ENCODE results near the gene SFI1.

SFI1 gene

DNA sequence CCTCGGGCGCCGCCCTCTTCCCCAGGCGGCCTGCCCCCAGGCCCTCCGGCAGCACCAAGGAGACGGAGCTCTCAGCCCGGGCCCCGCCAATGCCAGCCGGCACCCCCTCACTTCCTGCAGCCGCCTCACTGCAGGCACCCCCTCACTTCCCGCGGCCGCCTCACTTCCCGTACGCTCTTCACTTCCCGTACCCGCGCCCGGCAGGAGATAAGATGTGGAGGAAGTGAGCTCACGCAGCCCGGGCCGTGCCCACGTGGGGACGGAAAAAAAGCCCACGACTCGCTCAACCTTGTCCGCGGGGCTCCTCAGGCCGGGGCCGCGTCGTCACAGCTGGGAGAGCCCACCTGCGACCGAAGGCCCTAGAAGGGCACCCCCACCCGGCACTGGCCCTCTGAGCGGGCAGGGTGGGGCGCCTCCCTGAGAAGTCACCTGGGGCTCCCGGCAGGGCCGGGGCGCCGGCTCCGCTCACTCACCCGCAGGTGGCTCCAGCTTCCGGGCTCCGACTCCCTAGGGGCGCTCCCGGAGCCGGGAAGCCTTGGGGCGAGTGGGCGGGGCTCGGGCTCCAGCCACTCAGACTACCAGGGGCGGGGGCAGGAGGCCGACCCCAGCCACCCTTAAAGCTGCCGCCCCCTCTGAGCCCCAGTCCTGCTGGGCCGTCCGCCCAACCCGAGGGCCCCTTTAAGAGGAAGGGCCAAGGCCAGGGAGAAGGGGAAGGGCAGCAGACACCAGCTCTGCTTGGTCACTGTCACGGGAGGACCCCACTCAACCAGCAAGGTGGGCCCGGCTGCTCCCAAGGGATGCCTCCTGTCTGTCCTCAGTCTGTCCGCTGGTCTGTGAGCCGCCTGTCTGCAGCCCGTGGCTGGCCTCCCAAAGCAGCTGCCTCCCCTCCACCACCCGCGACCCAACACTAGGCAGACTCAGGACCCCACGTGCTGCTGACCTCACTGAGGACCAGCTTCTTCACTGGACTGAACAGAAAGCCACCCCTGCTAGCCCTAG, 134.3 kb downstream of the SFI1 start:
- H3K4me3 ChIP-seq (ENCODE audit: low read depth, low read length): peak overlapping the region; percentile 72

DNA sequence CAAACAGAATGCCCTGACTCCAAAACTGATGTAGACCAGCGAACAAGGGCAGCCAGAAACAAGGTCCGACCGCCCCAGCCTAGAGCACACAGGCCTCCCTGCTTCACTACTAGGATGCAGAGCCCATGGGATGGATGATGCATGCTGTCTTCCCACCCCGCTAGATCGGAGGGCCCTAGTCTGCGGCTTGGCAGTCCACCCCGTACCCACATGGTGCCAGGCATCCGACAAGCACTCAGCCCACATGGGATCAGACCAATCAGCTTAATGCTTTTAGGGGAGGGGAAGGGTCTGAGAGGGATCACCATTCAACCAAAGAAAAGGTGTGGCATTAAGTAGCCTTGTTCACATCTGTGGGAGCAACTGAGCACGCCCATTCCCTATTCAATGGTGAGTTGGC, 135.1 kb downstream of the SFI1 start:
- peak overlapping the region; percentile 72 for H3K4me3 ChIP-seq (ENCODE audit: low read depth, low read length)

DNA sequence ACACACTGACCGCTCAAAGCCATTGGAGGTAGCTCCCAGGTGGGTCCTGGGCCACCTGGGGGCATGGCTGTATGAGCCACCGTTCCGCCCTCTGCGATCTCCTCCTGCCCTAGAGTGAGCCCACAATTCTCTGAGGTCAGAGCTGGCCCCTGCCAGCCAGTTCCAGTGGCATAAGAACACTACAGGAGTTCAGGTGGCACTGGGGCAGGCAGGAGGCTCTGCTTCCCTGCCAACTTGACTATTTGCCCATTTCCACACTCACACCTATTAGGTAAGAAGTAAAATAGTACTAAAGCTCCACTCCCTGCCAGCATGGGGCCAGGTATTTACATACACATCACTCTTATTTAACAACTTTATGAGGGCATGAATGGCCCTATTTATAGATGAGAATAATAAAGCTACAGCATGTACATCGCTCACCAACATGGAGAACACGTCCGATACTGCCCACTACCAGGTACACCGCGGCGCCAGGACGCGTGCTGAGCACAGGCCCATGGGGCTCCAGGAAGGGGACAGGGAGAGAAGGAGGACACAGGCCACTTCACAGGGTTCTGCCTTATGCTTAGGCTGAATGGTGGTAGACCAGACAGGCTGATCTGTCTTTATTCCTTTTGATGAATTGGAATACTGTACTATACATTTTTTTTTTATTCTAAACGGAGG, 139.4 kb downstream of the SFI1 start:
- H3K4me3 ChIP-seq (ENCODE audit: low read depth, low read length): no peak overlapping the region

DNA sequence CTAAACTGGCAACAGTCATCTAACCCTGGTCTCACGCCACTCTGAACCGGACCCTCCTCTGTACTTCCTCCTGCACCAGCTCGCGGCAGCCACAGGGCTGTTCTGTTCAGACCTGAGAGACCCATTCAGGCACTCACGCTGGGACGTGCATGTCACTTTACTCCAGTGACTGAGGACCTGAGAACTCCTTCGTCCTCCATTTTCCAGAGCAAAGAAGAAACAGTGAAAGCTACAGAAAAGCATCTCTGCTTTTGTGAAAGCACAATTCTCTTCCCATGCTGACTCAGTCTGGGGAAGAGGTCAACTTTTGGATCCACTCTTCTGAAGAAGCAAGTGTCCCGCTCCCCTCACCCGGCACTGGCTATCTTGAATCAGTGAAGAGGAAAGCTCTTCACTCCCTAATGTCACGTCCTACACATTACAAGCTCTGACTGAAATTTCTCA, 141.1 kb downstream of the SFI1 start:
- no peak overlapping the region for H3K4me3 ChIP-seq (ENCODE audit: low read depth, low read length)

DNA sequence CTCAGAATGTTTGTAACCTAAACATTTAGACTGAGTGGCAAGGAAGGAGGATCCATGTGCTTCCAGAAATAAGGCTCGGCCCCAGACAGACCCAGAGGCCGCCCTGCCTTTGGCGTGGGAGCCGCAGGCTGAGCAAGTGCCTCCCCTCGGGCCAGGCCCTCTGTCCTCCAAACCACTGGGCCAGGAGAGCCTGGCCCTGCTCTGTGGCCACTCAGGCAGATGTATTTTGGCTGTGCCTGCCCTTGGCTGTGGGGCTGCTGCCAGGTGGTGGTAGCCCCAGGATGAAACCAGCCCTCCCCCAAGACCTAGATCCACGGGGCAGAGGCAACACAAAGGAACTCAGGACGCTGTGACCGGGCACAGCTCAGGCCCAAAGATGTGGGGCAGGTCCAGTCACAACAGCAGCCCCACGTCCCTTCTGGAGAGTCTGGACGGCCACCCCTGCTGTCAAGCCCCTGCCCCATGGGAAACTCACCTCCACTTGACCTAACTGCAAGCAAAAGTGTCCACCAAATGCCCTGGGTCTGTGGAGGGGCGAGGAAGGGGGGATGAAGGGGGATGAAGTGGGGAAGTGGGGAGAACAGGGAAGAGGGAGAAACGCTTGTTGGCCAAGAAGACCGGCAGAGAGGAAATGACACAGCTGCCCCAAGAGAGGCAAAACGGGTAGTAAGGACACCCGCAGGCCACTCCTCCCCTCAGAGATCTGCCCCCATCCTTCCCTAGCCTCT, 141.7 kb downstream of the SFI1 start:
- no peak overlapping the region for H3K4me3 ChIP-seq (ENCODE audit: low read depth, low read length)

DNA sequence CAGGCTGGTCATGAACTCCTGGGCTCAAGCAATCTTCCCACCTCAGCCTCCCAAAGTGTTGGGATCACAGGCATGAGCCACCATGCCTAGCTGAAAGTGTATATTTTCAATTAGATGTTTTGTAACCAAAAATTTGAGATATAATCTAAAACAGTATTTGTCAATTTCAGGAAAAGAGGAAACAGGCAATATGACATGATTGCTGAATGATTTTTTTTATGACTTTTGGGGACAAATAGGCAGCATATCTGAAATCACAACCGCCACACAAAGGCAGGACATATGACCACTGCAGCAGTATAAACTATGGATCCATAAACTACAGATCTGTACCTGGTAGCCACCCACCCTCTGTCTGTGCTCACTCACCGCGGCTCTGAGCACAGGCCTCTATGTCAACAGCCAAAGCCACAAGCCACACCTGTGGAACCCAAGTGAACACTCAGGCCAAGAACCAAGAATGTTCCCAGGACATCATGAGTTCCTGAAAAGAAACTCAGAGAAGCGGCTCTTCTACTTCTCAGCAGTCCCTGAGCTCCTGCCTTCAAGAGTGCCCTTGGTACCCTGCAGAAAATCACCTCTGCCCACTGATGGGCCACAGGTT, 143.2 kb downstream of the SFI1 start:
- H3K4me3 ChIP-seq (ENCODE audit: low read depth, low read length): no peak overlapping the region

DNA sequence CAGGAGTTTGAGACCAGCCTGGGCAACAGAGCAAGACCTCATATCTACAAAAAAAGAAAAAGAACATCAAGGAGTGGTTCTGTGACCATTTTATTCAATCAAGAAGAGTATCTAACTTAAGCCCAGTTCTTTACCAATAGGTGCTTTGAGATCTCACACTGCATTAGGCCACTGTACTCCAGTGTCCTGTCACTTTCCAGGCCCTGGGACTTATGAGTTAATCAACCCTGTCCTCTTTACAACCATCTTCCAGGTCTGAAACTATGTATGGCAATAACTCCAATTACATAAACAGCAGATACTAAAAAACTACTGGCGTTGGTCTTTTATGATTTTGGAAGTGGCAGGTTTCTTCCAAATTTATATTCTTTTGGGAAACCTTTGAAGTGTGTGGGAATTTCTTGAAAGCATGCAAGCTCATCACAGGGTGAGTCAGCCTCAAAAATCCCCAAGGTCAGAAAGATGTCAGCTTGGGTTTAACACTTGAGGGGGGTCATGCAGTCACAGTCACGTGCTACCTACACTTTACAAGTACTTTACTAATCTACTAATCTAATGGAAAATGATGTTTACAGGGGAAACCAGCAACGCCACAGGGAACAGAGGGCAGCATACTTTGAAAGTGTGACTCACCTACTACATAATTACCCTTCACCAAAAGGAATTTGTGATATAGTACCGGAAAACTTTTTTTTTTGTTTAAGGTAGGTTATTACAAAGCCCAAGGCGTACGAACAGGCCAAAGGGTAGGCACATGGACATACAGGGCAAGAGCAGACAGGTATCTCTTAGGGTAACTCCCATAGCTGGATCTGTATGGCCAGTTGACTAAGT, 150.1 kb downstream of the SFI1 start:
- H3K4me3 ChIP-seq (ENCODE audit: low read depth, low read length): no peak overlapping the region

DNA sequence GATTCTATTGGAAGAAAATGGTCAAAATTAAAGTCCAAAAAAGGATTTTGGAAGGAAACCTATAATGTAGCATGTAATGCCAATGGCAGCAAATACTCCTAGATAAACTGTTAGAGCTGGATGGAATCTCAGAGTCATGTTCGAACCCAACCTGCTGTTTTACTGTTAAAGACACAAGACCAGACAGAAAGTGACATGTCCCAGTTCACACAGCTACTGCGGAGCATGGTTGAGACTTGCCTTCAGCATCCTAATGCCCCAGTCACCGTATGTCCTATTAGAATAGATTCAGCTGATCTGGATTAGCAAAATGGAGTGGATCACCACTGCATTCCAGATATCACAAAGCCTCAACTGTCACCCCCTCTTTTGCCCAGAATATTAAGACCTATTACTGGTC, 150.7 kb downstream of the SFI1 start:
- no peak overlapping the region for H3K4me3 ChIP-seq (ENCODE audit: low read depth, low read length)

DNA sequence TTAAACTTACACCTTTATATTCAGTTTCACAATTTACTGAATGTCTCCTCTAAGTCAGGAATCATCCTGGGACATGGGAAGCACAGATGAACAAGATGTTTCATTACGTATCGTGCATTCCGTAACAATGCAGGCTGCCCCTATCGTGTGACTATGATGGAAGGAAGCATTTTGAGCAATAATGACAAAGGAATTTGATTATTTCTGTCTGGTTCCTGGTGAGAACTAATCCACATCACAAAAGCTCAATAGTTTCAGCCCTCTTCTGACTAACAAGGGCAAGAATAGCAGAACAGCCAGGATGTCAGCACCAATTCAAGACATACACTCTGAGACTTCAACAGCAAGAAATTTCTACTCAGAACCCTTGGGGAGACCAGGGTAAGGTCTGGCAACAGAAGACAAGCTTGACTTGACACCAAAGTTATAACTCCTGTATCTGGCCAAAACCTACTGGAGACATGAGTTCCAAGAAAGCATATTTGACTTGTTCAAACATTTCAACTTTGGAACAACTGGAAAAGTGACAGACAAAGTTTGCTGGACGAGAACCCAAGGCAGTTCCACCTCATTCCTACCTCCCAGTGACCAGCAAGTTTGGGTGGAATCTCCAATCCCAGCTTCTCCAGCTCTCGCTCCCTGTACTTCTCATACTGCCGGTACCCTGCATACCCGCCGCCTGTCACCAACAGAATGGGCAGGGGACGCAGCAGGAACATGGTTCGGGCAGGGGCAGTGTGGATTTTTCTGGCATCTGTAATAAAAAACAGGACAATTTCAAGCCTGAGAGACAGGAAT, 151.4 kb downstream of the SFI1 start:
- no peak overlapping the region for H3K4me3 ChIP-seq (ENCODE audit: low read depth, low read length)

DNA sequence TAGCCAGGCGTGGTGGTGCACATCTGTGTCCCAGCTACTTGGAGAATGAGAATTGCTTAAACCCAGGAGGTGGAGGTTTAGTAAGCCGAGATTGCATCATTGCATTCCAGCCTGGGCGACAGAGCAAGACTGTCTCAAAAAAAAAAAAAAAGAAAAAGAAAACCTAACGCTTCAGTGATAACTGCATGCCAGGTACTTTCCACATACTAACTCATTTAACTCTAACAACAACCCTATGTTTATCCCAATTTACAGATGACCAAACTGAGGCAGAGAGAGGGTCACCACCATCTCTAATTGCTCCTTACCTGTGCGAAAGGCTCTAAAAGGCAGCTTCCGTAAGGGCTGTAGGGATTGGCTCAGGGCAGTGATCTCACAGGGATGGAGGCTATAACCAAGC, 154.1 kb downstream of the SFI1 start:
- H3K4me3 ChIP-seq (ENCODE audit: low read depth, low read length): no peak overlapping the region

DNA sequence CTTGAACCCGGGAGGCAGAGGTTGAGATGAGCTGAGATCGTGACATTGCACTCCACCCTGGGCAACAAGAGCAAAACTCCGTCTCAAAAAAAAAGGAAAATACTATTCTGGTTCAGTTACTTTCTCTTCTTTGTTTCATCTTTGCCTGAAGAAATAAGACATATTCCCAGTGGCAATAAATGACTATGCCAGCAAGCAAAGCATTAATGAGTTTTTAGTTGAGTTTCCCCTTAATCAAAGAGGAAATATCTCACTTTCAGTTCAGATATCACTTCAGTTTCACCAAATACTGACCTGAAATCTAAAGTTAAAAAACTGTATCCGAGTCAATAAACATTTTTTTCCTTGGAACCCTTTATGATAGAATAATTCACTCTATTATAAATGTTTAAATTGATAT, 155.3 kb downstream of the SFI1 start:
- no peak overlapping the region for H3K4me3 ChIP-seq (ENCODE audit: low read depth, low read length)

DNA sequence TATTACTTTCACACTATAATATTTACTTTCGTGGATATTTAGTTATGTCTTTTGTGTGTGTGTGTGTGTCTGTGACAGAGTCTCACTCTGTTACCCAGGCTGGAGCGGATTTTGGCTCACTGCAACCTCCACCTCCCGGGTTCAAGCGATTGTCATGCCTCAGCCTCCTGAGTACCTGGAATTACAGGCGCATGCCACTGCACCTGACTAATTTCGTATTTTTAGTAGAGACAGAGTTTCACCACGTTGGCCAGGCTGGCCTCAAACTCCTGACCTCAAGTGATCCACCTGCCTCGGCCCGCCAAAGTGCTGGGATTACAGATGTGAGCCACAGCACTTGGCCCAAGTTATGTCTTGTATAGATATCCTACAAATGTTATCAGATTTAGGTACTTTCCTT, 155.8 kb downstream of the SFI1 start:
- no peak overlapping the region for H3K4me3 ChIP-seq (ENCODE audit: low read depth, low read length)

DNA sequence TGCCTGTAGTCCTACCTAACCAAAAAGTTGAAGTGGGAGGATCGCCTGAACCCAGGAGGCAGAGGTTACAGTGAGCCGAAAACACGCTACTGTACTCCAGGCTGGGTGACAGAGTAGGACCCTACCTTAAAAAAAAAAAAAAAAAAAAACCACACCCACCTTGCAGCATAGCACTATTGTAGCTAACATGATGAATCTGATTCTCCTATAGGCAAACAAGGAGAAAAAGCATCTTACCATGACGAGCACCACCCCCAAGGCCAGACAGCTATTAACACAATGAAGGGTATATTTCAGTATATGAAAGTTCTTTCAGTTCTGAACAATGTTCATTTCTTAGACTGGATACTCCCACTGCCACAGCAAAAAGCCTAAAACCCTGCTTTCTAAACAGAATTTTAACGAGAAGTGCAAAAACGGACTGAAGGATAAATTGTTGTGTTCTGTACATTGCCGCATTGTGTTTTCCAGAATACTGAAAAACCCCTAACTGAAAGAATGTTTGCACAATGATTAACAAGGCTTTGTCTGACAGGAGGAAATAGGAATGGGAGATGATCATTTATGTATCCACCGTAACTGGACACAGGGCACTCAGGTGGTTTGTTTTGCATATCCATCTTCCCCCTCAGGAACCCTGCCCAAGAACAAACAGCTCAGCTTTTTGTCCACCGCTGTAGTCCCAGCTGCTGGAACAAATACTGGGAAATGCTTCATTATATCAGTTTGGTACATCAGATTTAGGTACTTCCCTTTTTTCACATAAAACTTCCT, 156.8 kb downstream of the SFI1 start:
- H3K4me3 ChIP-seq (ENCODE audit: low read depth, low read length): no peak overlapping the region

DNA sequence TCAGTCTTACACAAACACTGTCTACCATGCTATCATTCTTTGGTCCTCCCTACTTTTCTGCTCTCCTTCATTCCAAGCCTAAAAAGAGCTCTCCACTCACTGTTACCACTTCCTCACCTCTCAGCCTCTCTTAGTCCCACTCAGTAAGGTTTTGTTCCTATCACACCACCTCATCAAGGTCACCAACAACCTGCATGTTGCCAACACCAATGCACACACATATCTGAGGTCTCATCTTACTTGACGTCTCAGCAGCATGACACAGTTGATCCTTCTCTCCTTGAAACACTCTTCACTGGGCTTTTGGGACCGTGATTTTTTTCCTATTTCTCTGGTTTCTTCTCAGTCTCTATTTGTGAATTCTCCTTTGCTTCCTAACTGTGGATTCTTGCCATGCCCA, 157.6 kb downstream of the SFI1 start:
- no peak overlapping the region for H3K4me3 ChIP-seq (ENCODE audit: low read depth, low read length)

DNA sequence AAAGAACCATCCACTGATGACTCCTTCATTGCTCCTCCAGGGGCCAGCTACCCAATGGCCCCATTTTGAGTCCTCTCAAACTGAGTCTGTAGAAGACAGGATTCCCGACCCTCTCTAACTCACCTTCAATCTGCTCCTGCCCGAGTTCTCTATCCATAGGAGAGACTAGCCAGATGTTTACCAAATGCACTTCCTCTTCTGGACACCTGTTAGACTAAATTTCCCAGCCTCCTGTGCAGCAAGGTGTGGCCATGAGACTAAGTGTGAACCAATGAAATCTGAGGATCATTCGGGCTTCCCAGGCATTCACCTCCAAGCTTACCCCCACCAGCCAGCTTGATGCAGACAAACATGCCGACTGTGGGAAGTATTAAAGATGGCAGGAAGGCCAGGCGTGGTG, 158.1 kb downstream of the SFI1 start:
- H3K4me3 ChIP-seq (ENCODE audit: low read depth, low read length): no peak overlapping the region

DNA sequence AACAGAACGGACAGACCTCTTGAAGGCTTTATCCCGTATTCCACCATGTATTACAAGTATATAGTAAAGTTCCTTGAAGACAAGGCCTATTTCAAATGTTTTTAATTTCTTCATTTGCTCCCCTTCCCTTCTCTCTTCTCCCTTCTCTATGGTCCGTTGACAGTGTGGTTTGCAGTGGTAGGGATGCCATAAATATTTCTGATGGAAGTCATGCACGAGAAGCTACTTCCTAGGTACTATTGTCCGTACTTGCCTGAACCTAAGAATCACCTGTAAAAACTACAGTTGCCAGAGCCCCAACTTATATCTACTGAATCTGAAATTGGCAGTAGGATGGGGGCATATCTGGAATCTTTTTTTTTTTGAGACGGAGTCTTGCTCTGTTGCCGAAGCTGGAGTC, 162.9 kb downstream of the SFI1 start:
- no peak overlapping the region for H3K4me3 ChIP-seq (ENCODE audit: low read depth, low read length)

DNA sequence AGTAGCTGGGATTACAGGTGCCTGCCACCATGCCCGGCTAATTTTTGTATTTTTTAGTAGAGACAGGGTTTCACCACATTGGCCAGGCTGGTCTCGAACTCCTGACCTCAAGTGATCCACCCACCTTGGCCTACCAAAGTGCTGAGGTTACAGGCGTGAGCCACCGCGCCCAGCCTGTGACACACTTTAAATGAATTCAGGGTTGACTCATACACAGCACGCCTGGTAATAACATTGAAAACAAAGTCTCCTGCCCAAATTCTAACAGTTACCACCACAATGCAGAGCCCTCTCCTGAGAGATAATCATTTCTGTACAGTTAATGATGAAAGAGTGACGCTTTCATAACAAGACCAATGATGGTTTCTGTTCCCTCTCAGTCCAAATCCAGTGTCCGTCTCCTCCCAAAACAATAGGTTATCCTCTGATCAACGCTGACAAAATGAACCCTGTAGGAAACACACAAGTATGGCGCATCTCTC, 164.6 kb downstream of the SFI1 start:
- H3K4me3 ChIP-seq (ENCODE audit: low read depth, low read length): peak overlapping the region; percentile 100

DNA sequence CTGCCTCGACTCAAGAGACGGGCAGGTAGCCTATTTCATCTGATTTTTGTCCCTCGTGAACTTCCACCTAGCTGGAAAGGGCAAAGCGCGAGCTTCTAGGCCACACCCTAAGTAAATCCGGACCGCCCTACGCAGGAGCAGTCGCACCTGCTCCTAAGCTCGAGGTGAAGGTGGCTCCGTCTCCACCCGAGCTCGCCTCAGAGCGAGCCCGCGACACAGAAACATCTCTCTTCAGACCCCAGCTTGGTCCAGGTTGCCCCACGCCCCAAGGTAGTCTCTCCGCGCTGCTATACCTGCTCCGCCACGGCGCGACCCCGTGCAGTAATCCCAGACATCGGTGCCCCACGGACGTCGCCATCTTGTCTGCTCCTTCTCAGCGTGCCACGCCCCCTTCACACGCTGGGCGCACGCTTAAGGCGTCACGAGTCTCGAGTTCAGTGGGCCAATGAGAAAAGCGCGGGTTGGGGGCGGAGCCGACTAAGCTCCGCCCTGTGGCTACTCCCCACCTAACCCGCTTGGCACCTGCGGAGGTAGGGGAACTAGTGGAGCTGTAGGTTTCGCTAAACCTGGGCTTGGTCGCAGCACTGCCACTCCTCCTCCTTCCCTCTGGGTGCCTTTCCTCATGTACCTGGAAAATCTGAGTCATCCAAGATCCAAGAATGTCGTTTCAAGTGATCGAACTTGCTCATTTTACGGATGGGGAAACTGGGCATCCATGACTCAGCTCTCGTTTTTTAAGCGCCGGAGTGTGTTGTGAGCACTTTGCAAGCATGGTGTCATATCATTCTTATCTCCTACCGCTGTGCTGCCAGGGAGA, 165.7 kb downstream of the SFI1 start, which contains the start of gene PISD:
Gene PISD (minus strand): TSS at position 365 of the 817 bp plus-strand sequence. CDS start 7 bp downstream, at position 358.
- H3K4me3 ChIP-seq (ENCODE audit: low read depth, low read length): peak within 1 kb of the TSS; percentile 100
